Omental fat pad (tissue), 4 donors: ENCODE measurements around the gene FAM53A. TPM values are rescaled to one million over a fixed set of nuclear protein-coding genes. Genes with fewer than 3 reads are reported as not detected.

ENCODE experiments used
- ATAC-seq: fragments of 150-250 bp; one replicate; pipeline ENCODE4 v1.9.1; 2016; ENCODE audit warnings: mild to moderate bottlenecking, moderate library complexity; ENCODE audit not compliant: low FRiP score
- DNase-seq: peaks from one replicate; pipeline ENCODE4 v3.0.0-alpha.2; 2019; ENCODE audit warnings: low spot score
- total RNA-seq, 4 donors: library from RNA; depleted of rRNA; stranded (reverse); fragments of >200 nt; gene quantifications; one replicate each; pipeline ENCODE4 v1.1.0, GENCODE V29; 2016
- TF ChIP-seq, protein P1 (sequence below), 3 donors: fragments of 450-650 bp; IDR thresholded peaks; one replicate each; pipeline ENCODE4 v1.5.1; 2016 to 2017; ENCODE audit warnings: antibody characterized with exemption in 3 of 3, mild to moderate bottlenecking in 3 of 3, moderate library complexity in 2 of 3

Gene FAM53A
- total RNA-seq, 4 donors from 2014 or later, result 2.0 to 10.9 (median 5.6) TPM

DNA sequence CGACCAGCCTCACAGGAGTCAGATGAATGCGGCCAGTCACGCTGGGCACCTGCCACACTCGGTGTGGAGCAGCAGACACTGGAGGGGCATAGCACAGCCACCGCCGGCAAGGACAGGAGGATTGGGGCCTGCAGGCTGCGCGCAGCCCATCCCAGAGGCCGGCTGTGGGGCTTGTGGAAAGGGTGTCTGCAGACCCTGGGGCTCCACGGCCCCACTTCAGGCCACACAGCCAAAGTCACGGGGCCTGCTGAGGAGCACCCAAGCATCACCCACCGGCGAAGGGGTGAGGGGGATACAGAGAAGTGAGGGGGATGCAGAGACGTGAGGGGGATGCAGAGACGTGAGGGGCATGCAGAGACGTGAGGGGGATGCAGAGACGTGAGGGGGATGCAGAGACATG lies 70.1 kb downstream of the FAM53A start:
- TF ChIP-seq, protein P1, sequence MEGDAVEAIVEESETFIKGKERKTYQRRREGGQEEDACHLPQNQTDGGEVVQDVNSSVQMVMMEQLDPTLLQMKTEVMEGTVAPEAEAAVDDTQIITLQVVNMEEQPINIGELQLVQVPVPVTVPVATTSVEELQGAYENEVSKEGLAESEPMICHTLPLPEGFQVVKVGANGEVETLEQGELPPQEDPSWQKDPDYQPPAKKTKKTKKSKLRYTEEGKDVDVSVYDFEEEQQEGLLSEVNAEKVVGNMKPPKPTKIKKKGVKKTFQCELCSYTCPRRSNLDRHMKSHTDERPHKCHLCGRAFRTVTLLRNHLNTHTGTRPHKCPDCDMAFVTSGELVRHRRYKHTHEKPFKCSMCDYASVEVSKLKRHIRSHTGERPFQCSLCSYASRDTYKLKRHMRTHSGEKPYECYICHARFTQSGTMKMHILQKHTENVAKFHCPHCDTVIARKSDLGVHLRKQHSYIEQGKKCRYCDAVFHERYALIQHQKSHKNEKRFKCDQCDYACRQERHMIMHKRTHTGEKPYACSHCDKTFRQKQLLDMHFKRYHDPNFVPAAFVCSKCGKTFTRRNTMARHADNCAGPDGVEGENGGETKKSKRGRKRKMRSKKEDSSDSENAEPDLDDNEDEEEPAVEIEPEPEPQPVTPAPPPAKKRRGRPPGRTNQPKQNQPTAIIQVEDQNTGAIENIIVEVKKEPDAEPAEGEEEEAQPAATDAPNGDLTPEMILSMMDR (IDR thresholded peaks at IDR 0.05), result no peak
- ATAC-seq, result no peak
- DNase-seq, result no peak

DNA sequence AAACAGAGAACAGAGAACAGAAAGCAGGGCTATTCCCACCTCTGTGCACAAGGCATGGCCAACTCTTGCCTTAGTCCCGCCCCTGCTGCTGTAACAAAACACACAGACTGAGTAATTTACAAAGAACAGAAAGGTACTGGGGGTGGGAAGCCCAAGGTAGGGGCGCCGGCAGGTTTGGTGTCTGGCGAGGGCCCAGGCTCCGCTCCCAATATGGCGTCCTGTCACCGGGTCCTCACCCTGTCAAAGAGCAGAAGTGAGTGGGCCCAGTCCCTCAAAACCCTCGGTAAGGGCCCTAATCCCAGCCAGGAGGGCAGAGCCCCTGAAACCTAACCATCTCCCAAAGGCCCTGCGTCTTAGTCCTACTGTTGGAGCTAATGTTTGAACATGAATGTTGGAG lies 71.0 kb downstream of the FAM53A start:
- no peak for ATAC-seq
- TF ChIP-seq, protein P1 (IDR thresholded peaks at IDR 0.05), result no peak
- DNase-seq, result no peak

DNA sequence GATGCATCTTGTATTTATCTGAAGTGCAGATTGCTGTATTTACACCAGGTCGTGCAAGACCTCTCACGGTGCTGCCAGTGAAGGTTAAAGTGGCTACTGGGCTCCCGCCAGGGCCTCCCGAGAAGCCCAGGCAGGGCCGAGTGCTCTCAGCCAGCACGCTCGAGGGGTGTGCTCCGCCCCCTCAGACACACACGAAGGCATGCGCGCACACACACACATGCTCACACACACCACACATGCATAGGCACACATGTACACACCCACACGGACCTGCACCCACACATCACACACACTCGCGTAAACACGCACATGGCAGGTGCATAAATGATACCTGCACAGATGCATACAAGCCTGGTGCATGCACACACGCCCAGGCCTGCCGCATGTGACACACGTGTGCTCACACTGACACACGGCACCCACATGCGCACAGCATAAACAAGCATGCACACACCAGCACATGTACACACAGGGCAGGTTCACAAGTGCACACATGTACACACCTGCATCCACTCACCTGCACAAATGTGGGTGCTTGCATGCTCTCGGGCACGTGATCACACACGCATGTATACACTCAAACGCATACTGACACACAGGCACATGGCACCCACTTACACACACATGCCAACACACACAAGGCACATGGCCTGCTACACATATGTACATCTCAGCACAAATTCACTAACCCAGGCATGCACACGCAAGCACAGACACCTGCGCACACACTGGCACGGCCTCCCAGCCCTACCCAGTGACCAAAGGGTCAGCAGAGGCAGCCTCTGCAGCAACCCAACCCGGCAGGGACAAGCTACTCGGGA lies 71.6 kb downstream of the FAM53A start:
- TF ChIP-seq, protein P1 (IDR thresholded peaks at IDR 0.05), result no peak
- ATAC-seq (no peak), DNase-seq (no peak)

DNA sequence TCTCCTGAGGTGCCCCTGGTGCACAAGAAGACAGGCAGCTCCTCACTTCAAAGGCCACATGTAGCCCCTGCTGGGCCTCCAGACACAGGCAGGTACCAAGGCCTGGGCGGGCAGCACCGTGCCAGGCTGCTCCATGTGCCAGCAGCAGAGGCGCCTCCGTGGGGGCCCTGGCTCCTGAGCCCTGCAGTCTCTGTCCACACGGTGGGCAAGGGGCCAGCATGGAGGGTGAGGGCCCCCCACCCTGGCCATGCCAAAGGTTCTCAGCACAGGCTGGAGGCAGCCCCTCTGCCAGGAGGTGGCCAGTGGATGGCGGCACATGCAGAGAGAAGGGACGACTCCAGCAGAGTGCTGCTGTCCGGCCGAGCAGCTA lies 72.6 kb downstream of the FAM53A start:
- TF ChIP-seq, protein P1 (IDR thresholded peaks at IDR 0.05), result no peak
- DNase-seq, result no peak
- ATAC-seq, result no peak

DNA sequence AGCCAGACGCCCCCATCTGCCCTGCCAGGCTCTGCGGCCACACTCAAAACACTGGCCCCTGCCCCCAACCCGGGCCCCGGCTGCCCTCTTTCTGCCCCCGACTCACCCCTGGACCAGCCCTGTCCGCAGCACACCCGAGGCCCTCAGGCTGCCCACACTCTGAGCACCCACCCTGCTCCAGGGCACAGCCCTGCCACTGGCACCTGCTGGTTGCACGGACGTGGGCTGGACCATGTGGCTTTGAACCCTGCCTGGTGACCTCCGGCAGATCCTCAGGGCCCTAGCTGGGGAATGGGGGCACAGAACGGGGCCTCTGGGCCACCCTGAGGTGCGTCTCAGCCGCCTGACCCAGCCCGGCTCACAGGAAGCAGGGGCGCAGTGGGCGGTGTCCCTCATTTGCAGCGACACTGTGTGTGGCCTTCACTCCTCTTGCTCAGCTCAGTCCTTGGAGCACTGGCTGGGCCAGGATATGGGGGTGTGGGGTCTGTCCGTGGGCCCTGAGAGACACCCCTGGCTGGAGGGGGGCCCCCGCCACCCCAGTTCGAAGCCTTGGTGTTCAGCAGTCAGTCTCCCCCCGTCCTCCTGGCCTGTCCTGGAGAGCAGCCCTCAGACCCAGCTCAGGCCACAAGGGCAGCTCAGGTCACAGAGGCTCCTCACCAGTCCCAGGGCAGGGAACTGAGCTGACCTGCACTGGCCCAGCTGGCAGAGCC lies 73.2 kb downstream of the FAM53A start:
- TF ChIP-seq, protein P1 (IDR thresholded peaks at IDR 0.05), result no peak
- no peak for DNase-seq

DNA sequence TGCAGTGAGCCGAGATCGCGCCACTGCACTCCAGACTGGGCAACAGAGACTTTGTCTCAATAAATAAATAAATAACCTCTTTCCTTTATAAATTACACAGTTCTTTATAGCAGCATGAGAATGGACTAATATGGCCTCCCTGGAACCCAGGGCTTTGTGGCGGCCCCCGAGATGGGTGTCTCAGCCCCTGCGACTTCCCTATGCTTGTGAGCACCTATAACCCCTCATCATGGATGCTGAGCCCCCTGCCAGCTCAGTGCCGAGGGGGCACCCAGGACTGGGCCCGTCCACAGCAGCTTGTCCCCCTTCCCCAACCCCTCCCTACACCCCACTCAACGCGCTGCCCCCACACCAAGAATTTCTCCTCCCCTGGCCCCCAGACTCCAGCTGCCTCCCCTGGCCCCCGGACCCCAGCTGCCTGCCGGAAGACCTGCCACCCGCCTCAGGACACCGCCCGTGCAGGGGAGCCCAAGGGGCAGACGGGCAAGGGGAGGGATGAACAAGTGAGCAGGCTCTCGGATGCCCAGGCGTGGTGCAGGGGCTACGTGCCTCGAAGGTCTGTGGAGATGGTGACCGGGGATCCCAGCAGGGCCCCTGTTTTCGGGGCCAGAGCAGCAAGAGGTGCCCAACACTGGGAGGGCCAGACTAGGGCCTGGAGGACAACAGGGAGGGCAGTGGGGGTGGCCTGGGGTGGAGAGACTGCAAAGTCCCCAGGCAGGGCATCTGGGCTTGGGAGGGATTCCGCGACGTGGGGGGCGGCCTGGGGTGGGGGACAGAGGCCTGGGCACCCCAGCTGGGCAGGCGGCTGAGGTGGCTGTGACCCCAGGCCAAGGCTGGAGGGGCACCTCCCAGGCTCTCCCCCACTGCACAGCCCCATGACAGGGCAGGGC lies 74.0 kb downstream of the FAM53A start:
- ATAC-seq (no peak), DNase-seq (no peak)
- TF ChIP-seq, protein P1 (IDR thresholded peaks at IDR 0.05), result no peak

More for the DNA sequence above, 73.2 kb downstream of the FAM53A start:
- ATAC-seq, result no peak
